ENCODE measurements around the gene RPS26. TPM values are rescaled to one million over a fixed set of nuclear protein-coding genes. Genes with fewer than 3 reads are reported as not detected.

The RPS26 gene
- total and polyA plus RNA-seq, 8 donors: 37.9 to 778 (median 123) TPM

- peaks cover 0 to 25% of the 10 kb centered on the region in 2 donors for H3K4me1 ChIP-seq
- no peaks in the 10 kb centered on the region for H3K9me3 ChIP-seq
- H3K36me3 ChIP-seq: no peaks in the 10 kb centered on the region
- H3K4me3 ChIP-seq: peak overlapping the region; percentile 41 to 55
- ATAC-seq: peak; percentile 84
- intact Hi-C loops (cut with DNase I): no loop called here
- peak; percentile 68 to 96 (median 85) for DNase-seq
- H3K27me3 ChIP-seq: peaks cover 0 to 44% of the 10 kb centered on the region in 2 donors
- TF ChIP-seq, protein P1, sequence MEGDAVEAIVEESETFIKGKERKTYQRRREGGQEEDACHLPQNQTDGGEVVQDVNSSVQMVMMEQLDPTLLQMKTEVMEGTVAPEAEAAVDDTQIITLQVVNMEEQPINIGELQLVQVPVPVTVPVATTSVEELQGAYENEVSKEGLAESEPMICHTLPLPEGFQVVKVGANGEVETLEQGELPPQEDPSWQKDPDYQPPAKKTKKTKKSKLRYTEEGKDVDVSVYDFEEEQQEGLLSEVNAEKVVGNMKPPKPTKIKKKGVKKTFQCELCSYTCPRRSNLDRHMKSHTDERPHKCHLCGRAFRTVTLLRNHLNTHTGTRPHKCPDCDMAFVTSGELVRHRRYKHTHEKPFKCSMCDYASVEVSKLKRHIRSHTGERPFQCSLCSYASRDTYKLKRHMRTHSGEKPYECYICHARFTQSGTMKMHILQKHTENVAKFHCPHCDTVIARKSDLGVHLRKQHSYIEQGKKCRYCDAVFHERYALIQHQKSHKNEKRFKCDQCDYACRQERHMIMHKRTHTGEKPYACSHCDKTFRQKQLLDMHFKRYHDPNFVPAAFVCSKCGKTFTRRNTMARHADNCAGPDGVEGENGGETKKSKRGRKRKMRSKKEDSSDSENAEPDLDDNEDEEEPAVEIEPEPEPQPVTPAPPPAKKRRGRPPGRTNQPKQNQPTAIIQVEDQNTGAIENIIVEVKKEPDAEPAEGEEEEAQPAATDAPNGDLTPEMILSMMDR (IDR thresholded peaks at IDR 0.05): peak; percentile 68 to 77
- H3K27ac ChIP-seq: peak overlapping the region; percentile 82 to 85
Observed at GRCh38 chr12:56078931-56079722, 37.4 kb downstream of the RPS26 start.

- ATAC-seq: peak; percentile 92
- Histone ChIP-seq H3K9me3 (no peaks in the 10 kb centered on the region), H3K27ac (peak within 1 kb of the TSS; percentile 82 to 85), H3K27me3 (peaks cover 0 to 44% of the 10 kb centered on the region in 2 donors), H3K4me1 (peaks cover 0 to 25% of the 10 kb centered on the region in 2 donors), H3K4me3 (peak within 1 kb of the TSS; percentile 41 to 55), H3K36me3 (no peaks in the 10 kb centered on the region)
- TF ChIP-seq, protein P1 (IDR thresholded peaks at IDR 0.05): no peak
- intact Hi-C loops (cut with DNase I): no loop called here
- peak; percentile 63 to 93 (median 84) for DNase-seq
Observed at GRCh38 chr12:56079723-56080555, 38.2 kb downstream of the RPS26 start, which contains the start of gene ERBB3. Gene ERBB3 (plus strand): TSS chr12:56080165. CDS start chr12:56080301, 136 bp downstream.

- peak in 1 of 4 donors; percentile 59 for DNase-seq
- peak overlapping the region; percentile 82 to 85 for H3K27ac ChIP-seq
Observed at GRCh38 chr12:56080556-56081138, 38.9 kb downstream of the RPS26 start.

GRCh38 chr12:56081393-56082347 is 40.0 kb downstream of the RPS26 start:
- intact Hi-C loops (cut with DNase I): no loop called here
- TF ChIP-seq, protein P1 (IDR thresholded peaks at IDR 0.05): no peak
- no peak for DNase-seq
- peak overlapping the region; percentile 82 to 85 for H3K27ac ChIP-seq
- no peaks in the 10 kb centered on the region for H3K36me3 ChIP-seq
- no peak for ATAC-seq
- H3K27me3 ChIP-seq: peaks cover 0 to 44% of the 10 kb centered on the region in 2 donors
- H3K4me3 ChIP-seq: peak overlapping the region; percentile 41 to 55
- H3K9me3 ChIP-seq: no peaks in the 10 kb centered on the region
- H3K4me1 ChIP-seq: peaks cover 4 to 26% of the 10 kb centered on the region in 2 donors

More at GRCh38 chr12:56080556-56081138, 38.9 kb downstream of the RPS26 start:
- H3K9me3 ChIP-seq: no peaks in the 10 kb centered on the region
- peak; percentile 55 for ATAC-seq
- H3K36me3 ChIP-seq: no peaks in the 10 kb centered on the region
- H3K27me3 ChIP-seq: peaks cover 0 to 44% of the 10 kb centered on the region in 2 donors
- intact Hi-C loops (cut with DNase I): no loop called here
- peaks cover 0 to 25% of the 10 kb centered on the region in 2 donors for H3K4me1 ChIP-seq
- TF ChIP-seq, protein P1 (IDR thresholded peaks at IDR 0.05): no peak
- peak overlapping the region; percentile 41 to 55 for H3K4me3 ChIP-seq

Data from left lung (tissue), 10 donors.